ENCODE data around the gene NRXN3. TPM values are rescaled to one million over a fixed set of nuclear protein-coding genes. Genes with fewer than 3 reads are reported as not detected.

Gene NRXN3
- total RNA-seq, 1 donor from 2014 or later = 18.0 TPM

DNA sequence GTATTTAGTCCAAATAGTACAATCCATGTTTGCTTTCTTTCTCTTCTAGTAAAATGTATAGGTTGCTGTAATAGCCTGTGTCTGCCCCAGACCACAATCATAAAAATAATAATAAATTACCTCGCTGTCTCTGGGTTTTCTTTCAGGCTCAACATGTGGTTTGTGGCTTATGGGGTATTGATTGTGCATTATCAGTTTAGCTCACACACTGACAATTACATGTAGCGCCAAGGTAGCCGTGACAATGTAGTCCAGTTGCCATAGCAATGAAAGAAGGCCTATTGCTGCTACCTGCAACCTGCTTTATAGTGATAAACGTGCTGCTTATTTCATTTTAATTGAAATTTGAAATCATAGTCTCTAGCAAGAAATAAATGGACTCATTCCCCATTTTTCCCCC is 1009.8 kb downstream of the NRXN3 start:
- DNase-seq (ENCODE audit: low read depth) = no peak
- no peaks in the 10 kb centered on the region for H3K27me3 Mint-ChIP-seq (ENCODE audit: low read depth, unreplicated experiment)
- TF ChIP-seq, protein P1, sequence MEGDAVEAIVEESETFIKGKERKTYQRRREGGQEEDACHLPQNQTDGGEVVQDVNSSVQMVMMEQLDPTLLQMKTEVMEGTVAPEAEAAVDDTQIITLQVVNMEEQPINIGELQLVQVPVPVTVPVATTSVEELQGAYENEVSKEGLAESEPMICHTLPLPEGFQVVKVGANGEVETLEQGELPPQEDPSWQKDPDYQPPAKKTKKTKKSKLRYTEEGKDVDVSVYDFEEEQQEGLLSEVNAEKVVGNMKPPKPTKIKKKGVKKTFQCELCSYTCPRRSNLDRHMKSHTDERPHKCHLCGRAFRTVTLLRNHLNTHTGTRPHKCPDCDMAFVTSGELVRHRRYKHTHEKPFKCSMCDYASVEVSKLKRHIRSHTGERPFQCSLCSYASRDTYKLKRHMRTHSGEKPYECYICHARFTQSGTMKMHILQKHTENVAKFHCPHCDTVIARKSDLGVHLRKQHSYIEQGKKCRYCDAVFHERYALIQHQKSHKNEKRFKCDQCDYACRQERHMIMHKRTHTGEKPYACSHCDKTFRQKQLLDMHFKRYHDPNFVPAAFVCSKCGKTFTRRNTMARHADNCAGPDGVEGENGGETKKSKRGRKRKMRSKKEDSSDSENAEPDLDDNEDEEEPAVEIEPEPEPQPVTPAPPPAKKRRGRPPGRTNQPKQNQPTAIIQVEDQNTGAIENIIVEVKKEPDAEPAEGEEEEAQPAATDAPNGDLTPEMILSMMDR (IDR thresholded peaks at IDR 0.05; ENCODE audit: insufficient read depth, low read depth, low read length) = no peak
- no peak for TF ChIP-seq EZH2 (IDR thresholded peaks at IDR 0.05; ENCODE audit: insufficient read depth, low read length)
- H3K27ac Mint-ChIP-seq (ENCODE audit: unreplicated experiment) = no peak overlapping the region
- no peaks in the 10 kb centered on the region for H3K4me1 ChIP-seq (ENCODE audit: insufficient read depth, low read length)
- no peak overlapping the region for H3K4me2 ChIP-seq (ENCODE audit: low read length)
- no peaks in the 10 kb centered on the region for H3K79me2 ChIP-seq (ENCODE audit: insufficient read depth, low read length)
- no peaks in the 10 kb centered on the region for H3K36me3 ChIP-seq (ENCODE audit: insufficient read depth, low read length)
- FAIRE-seq = no peak
- peaks cover 2% of the 10 kb centered on the region for H3K27me3 ChIP-seq (ENCODE audit: insufficient read depth, low read length)
- H3K36me3 Mint-ChIP-seq (ENCODE audit: low read depth, unreplicated experiment) = no peaks in the 10 kb centered on the region
- no peak overlapping the region for H3K9ac ChIP-seq (ENCODE audit: low read length)
- no peaks in the 10 kb centered on the region for H3K9me3 ChIP-seq (ENCODE audit: insufficient read depth, low read depth, low read length)
- H2AFZ ChIP-seq (ENCODE audit: low read depth, low read length) = no peak overlapping the region
- H3K4me3 ChIP-seq (ENCODE audit: insufficient read depth, low read depth, low read length) = no peak overlapping the region
- H3K27ac ChIP-seq (ENCODE audit: low read depth, low read length) = no peak overlapping the region
- no peaks in the 10 kb centered on the region for H3K9me3 Mint-ChIP-seq (ENCODE audit: unreplicated experiment)
- no peaks in the 10 kb centered on the region for H3K4me1 Mint-ChIP-seq (ENCODE audit: low read depth, unreplicated experiment)
- H4K20me1 ChIP-seq (ENCODE audit: insufficient read depth, low read length) = no peaks in the 10 kb centered on the region
- H3K4me3 Mint-ChIP-seq (ENCODE audit: unreplicated experiment) = no peak overlapping the region

DNA sequence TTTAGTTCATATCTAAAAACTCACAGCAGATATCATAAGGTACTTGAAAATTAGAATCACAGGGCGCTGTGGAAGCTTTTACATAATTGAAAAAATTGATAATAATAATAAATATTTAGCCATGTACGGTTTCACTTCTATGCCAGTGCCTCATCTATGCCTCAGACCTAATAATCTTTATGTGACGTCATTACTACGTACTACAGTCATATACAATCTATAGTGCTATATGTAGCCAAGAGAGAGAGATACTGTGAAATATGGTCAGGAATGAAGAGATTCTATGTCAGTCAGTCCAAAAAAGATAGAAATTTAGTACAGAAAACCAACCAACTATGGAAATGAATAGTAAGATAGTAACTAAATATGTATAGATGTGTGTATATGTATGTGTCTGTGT is 1010.5 kb downstream of the NRXN3 start:
- no peak overlapping the region for H3K4me3 ChIP-seq (ENCODE audit: insufficient read depth, low read depth, low read length)
- DNase-seq (ENCODE audit: low read depth) (no peak), FAIRE-seq (no peak)
- H3K79me2 ChIP-seq (ENCODE audit: insufficient read depth, low read length) = no peaks in the 10 kb centered on the region
- H4K20me1 ChIP-seq (ENCODE audit: insufficient read depth, low read length) = no peaks in the 10 kb centered on the region
- H2AFZ ChIP-seq (ENCODE audit: low read depth, low read length) = no peak overlapping the region
- no peaks in the 10 kb centered on the region for H3K9me3 ChIP-seq (ENCODE audit: insufficient read depth, low read depth, low read length)
- Mint-ChIP-seq H3K27me3 (ENCODE audit: low read depth, unreplicated experiment) (no peaks in the 10 kb centered on the region), H3K36me3 (ENCODE audit: low read depth, unreplicated experiment) (no peaks in the 10 kb centered on the region), H3K4me1 (ENCODE audit: low read depth, unreplicated experiment) (no peaks in the 10 kb centered on the region), H3K9me3 (ENCODE audit: unreplicated experiment) (no peaks in the 10 kb centered on the region), H3K27ac (ENCODE audit: unreplicated experiment) (no peak overlapping the region), H3K4me3 (ENCODE audit: unreplicated experiment) (no peak overlapping the region)
- peaks cover 2% of the 10 kb centered on the region for H3K27me3 ChIP-seq (ENCODE audit: insufficient read depth, low read length)
- H3K4me1 ChIP-seq (ENCODE audit: insufficient read depth, low read length) = no peaks in the 10 kb centered on the region
- no peak overlapping the region for H3K9ac ChIP-seq (ENCODE audit: low read length)
- no peak overlapping the region for H3K27ac ChIP-seq (ENCODE audit: low read depth, low read length)
- no peaks in the 10 kb centered on the region for H3K36me3 ChIP-seq (ENCODE audit: insufficient read depth, low read length)
- no peak overlapping the region for H3K4me2 ChIP-seq (ENCODE audit: low read length)
- no peak for TF ChIP-seq EZH2 (IDR thresholded peaks at IDR 0.05; ENCODE audit: insufficient read depth, low read length)
- TF ChIP-seq, protein P1 (IDR thresholded peaks at IDR 0.05; ENCODE audit: insufficient read depth, low read depth, low read length) = no peak

GRCh38 chr14:79186523-79186922 is 1016.4 kb downstream of the NRXN3 start:
- Histone ChIP-seq H3K9me3 (ENCODE audit: insufficient read depth, low read depth, low read length) (no peaks in the 10 kb centered on the region), H3K9ac (ENCODE audit: low read length) (no peak overlapping the region), H3K27me3 (ENCODE audit: insufficient read depth, low read length) (no peaks in the 10 kb centered on the region), H3K36me3 (ENCODE audit: insufficient read depth, low read length) (no peaks in the 10 kb centered on the region), H2AFZ (ENCODE audit: low read depth, low read length) (no peak overlapping the region), H3K4me2 (ENCODE audit: low read length) (no peak overlapping the region), H3K4me1 (ENCODE audit: insufficient read depth, low read length) (no peaks in the 10 kb centered on the region), H4K20me1 (ENCODE audit: insufficient read depth, low read length) (no peaks in the 10 kb centered on the region), H3K4me3 (ENCODE audit: insufficient read depth, low read depth, low read length) (no peak overlapping the region), H3K79me2 (ENCODE audit: insufficient read depth, low read length) (no peaks in the 10 kb centered on the region), H3K27ac (ENCODE audit: low read depth, low read length) (no peak overlapping the region)
- no peak for FAIRE-seq
- Mint-ChIP-seq H3K4me1 (ENCODE audit: low read depth, unreplicated experiment) (peaks cover 13% of the 10 kb centered on the region), H3K9me3 (ENCODE audit: unreplicated experiment) (no peaks in the 10 kb centered on the region), H3K27ac (ENCODE audit: unreplicated experiment) (peak overlapping the region; percentile 51), H3K27me3 (ENCODE audit: low read depth, unreplicated experiment) (no peaks in the 10 kb centered on the region), H3K4me3 (ENCODE audit: unreplicated experiment) (no peak overlapping the region), H3K36me3 (ENCODE audit: low read depth, unreplicated experiment) (no peaks in the 10 kb centered on the region)
- DNase-seq (ENCODE audit: low read depth) = peak; percentile 23
- TF ChIP-seq EZH2 (IDR thresholded peaks at IDR 0.05; ENCODE audit: insufficient read depth, low read length) = no peak
- TF ChIP-seq, protein P1 (IDR thresholded peaks at IDR 0.05; ENCODE audit: insufficient read depth, low read depth, low read length) = no peak

All from astrocyte (in vitro differentiated cells and primary cell).